Ectodermal cell (in vitro differentiated cells): ENCODE results near the gene DCUN1D2.

Experiments
- H3K27ac ChIP-seq: 2 replicates; pipeline ENCODE4 v1.7.0; 2013; ENCODE audit warnings: mild to moderate bottlenecking, low read depth, low read length; ENCODE audit not compliant: insufficient read depth, poor library complexity, severe bottlenecking
- H3K27me3 ChIP-seq: 2 replicates; pipeline ENCODE4 v1.7.0; 2013; ENCODE audit warnings: mild to moderate bottlenecking, low read length; ENCODE audit not compliant: insufficient read depth, control insufficient read depth, poor library complexity, severe bottlenecking
- H3K36me3 ChIP-seq: one replicate; pipeline ENCODE4 v1.7.0; 2013; ENCODE audit warnings: low read length; ENCODE audit not compliant: control insufficient read depth, insufficient read depth
- H3K4me1 ChIP-seq: one replicate; pipeline ENCODE4 v1.7.0; 2013; ENCODE audit warnings: low read length; ENCODE audit not compliant: control insufficient read depth, insufficient read depth
- H3K4me3 ChIP-seq: 2 replicates; pipeline ENCODE4 v1.7.0; 2013; ENCODE audit warnings: low read depth, low read length, control low read depth; ENCODE audit not compliant: insufficient read depth
- H3K9me3 ChIP-seq: 2 replicates; pipeline ENCODE4 v1.7.0; 2013; ENCODE audit warnings: mild to moderate bottlenecking, low read length, moderate library complexity; ENCODE audit not compliant: control insufficient read depth
- WGBS, 2 experiments: methylation state at CpG; one replicate each; pipeline ENCODE4 v1.1.7; 2013; ENCODE audit warnings: missing lambda C conversion rate in 2 of 2; 5-methylcytosine and 5-hydroxymethylcytosine counted together

Gene DCUN1D2

GRCh38 chr13:113466383-113466782 lies 24.1 kb downstream of the DCUN1D2 start:
- Histone ChIP-seq H3K4me3 (no peak overlapping the region), H3K4me1 (peaks cover 7% of the 10 kb centered on the region), H3K27ac (no peak overlapping the region), H3K36me3 (peaks cover 9% of the 10 kb centered on the region), H3K9me3 (no peaks in the 10 kb centered on the region), H3K27me3 (no peaks in the 10 kb centered on the region)
- 93 to 97% methylated on average over 3 of the region's 3 CpGs for WGBS, 2 experiments

GRCh38 chr13:113465300-113465699 lies 25.2 kb downstream of the DCUN1D2 start:
- Histone ChIP-seq H3K4me1 (peaks cover 7% of the 10 kb centered on the region), H3K9me3 (no peaks in the 10 kb centered on the region), H3K4me3 (no peak overlapping the region), H3K36me3 (peaks cover 14% of the 10 kb centered on the region), H3K27me3 (no peaks in the 10 kb centered on the region), H3K27ac (no peak overlapping the region)
- 77 to 90% methylated on average over 4 of the region's 4 CpGs for WGBS, 2 experiments

DNA sequence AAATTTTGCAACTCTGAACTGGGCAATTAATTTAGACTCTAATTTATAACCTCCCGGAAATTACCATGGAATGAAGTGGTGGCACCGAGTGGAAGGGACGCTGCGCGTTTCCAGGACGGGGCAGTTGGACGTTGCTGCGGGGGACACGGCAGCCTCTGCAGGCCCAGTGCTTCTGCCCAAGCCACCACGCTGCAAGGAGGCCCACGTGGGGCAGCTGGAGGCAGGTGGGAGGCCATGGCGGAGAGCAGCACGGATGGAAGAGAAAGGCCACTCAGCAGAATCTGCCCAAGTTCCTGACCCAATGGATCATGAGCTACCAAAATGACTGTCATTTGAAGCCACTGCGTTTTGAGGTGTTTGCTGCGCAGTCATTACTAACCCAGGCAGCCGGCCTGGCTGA lies 26.0 kb downstream of the DCUN1D2 start:
- Histone ChIP-seq H3K36me3 (peaks cover 22% of the 10 kb centered on the region), H3K9me3 (no peaks in the 10 kb centered on the region), H3K4me1 (peaks cover 6% of the 10 kb centered on the region), H3K4me3 (no peak overlapping the region), H3K27me3 (no peaks in the 10 kb centered on the region), H3K27ac (no peak overlapping the region)
- 94 to 96% methylated on average over 16 of the region's 16 CpGs for WGBS, 2 experiments

GRCh38 chr13:113461022-113461751 lies 29.3 kb downstream of the DCUN1D2 start:
- WGBS, 2 experiments: 97 to 98% methylated on average over 11 to 12 of the region's 12 CpGs
- Histone ChIP-seq H3K4me3 (no peak overlapping the region), H3K36me3 (peaks cover 35% of the 10 kb centered on the region)

GRCh38 chr13:113460599-113460998 lies 29.9 kb downstream of the DCUN1D2 start:
- Histone ChIP-seq H3K4me3 (no peak overlapping the region), H3K9me3 (no peaks in the 10 kb centered on the region), H3K27ac (no peak overlapping the region), H3K36me3 (peaks cover 32% of the 10 kb centered on the region), H3K4me1 (no peaks in the 10 kb centered on the region), H3K27me3 (no peaks in the 10 kb centered on the region)
- WGBS, 2 experiments: 95 to 96% methylated on average over 14 of the region's 14 CpGs

More at GRCh38 chr13:113461022-113461751, 29.3 kb downstream of the DCUN1D2 start:
- H3K27me3 ChIP-seq: no peaks in the 10 kb centered on the region
- no peak overlapping the region for H3K27ac ChIP-seq
- H3K4me1 ChIP-seq: no peaks in the 10 kb centered on the region
- H3K9me3 ChIP-seq: no peaks in the 10 kb centered on the region

DNA sequence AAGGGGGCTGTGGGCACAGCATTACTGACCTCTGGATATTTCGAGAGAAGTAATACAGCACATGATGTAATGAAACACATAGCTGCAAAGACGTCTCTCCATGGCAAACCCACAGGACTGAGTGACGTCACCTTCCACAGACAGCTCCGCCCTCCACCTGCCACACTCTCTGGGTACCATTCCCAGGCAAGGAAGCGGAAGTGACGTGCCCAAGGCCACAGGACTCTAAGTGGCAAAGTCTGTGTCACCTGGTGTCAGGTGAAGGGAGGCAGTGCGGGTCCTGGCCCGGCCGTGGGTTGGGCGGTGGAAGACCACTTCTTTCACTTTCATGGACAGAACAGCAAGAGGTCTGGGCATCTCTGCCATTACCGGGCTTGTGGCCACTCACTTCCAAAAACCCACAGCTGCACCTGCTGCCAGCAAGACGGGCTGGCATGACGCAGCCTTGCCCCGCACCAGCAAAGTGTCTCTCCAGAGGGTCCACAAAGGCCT lies 30.4 kb downstream of the DCUN1D2 start:
- Histone ChIP-seq H3K36me3 (peaks cover 32% of the 10 kb centered on the region), H3K4me1 (no peaks in the 10 kb centered on the region), H3K4me3 (no peak overlapping the region), H3K9me3 (no peaks in the 10 kb centered on the region), H3K27ac (no peak overlapping the region), H3K27me3 (no peaks in the 10 kb centered on the region)
- 95 to 97% methylated on average over 14 of the region's 14 CpGs for WGBS, 2 experiments

- 88 to 90% methylated on average over 23 of the region's 23 CpGs for WGBS, 2 experiments
Measured at GRCh38 chr13:113458253-113459065, 32.1 kb downstream of the DCUN1D2 start.

DNA sequence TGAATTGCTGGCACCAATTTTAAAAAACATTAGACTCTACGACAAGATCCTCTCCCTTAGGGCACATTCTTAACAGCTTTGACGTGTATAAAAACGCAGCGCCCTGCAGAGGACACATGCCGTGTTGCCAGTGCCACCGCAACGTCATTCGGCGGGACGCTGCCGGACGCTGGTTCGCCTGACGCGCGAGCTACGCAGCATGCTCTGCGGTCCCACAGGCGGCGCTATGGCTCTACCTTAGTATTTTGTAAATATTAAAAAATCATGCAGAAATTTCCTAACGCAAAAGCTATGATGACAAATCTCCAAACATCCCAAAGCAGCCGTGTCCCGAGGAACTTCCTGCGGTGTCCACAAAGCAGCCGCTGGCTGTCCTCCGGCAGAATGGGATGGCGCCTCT lies 33.0 kb downstream of the DCUN1D2 start:
- Histone ChIP-seq H3K27ac (no peak overlapping the region), H3K9me3 (no peaks in the 10 kb centered on the region), H3K36me3 (peaks cover 29% of the 10 kb centered on the region), H3K4me1 (peaks cover 9% of the 10 kb centered on the region), H3K4me3 (no peak overlapping the region), H3K27me3 (no peaks in the 10 kb centered on the region)
- WGBS, 2 experiments: 96% methylated on average over 27 of the region's 27 CpGs

More at GRCh38 chr13:113458253-113459065, 32.1 kb downstream of the DCUN1D2 start:
- no peak overlapping the region for H3K4me3 ChIP-seq
- peaks cover 29% of the 10 kb centered on the region for H3K36me3 ChIP-seq
- no peaks in the 10 kb centered on the region for H3K9me3 ChIP-seq
- no peaks in the 10 kb centered on the region for H3K27me3 ChIP-seq
- no peak overlapping the region for H3K27ac ChIP-seq
- peaks cover 7% of the 10 kb centered on the region for H3K4me1 ChIP-seq

DNA sequence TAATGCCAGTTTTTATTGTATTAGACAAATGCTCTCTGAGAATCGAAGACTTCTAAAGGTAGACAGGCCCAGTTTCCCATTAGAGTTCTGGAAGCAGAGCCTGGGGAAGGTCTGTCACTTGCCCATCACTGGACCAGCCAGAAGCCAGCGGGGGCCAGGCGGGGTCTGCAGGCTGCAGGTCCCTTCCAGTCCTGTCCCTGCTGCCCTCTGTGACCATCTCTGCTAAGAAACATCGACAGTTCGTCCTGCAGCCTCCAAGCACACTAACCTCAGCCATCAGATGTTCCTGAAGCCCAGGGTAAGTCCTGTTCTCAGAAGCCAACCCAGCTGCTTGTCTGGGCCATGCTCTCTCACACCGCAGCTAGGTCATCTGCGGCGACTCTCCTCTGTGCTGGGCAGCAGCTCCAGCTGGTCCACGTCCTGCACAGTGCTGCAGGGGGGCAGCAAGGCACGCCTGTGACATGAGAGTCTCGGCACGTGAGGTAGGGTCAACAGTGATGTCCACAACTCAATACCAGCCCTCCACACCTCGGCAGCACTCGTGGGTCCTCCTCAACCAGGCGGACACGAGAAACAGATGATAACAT lies 34.3 kb downstream of the DCUN1D2 start:
- WGBS, 2 experiments: 94 to 95% methylated on average over 16 of the region's 16 CpGs
- Histone ChIP-seq H3K4me1 (peaks cover 9% of the 10 kb centered on the region), H3K27ac (no peak overlapping the region), H3K9me3 (no peaks in the 10 kb centered on the region), H3K27me3 (no peaks in the 10 kb centered on the region), H3K36me3 (peaks cover 29% of the 10 kb centered on the region), H3K4me3 (no peak overlapping the region)

- Histone ChIP-seq H3K27ac (no peak overlapping the region), H3K4me3 (no peak overlapping the region), H3K4me1 (peaks cover 9% of the 10 kb centered on the region), H3K36me3 (peaks cover 23% of the 10 kb centered on the region), H3K9me3 (no peaks in the 10 kb centered on the region), H3K27me3 (no peaks in the 10 kb centered on the region)
- 95 to 97% methylated on average over 18 of the region's 18 CpGs for WGBS, 2 experiments
Measured at GRCh38 chr13:113455384-113455783, 35.1 kb downstream of the DCUN1D2 start.
